Breast epithelium (tissue), 4 donors: Measurements from ENCODE around the gene AMER3. TPM values are rescaled to one million over a fixed set of nuclear protein-coding genes. Genes with fewer than 3 reads are reported as not detected.

Experiments used
- DNase-seq, 2 donors: peaks; one replicate each; pipeline ENCODE4 v3.0.0-alpha.2; 2019; ENCODE audit warnings: low spot score in 2 of 2
- H3K27ac ChIP-seq, 2 donors: fragments of 200-600 bp; sonication (generic) in 1 of 2; one replicate each; pipeline ENCODE4 v1.5.1; 2016 to 2019; ENCODE audit warnings: mild to moderate bottlenecking in 1 of 2
- H3K27me3 ChIP-seq, 2 donors: fragments of 200-600 bp; sonication (generic) in 1 of 2; one replicate each; pipeline versions ENCODE4 v1.5.1 to v1.6.0; 2017 to 2019; ENCODE audit warnings: control low read depth in 1 of 2, mild to moderate bottlenecking in 1 of 2
- H3K36me3 ChIP-seq: fragments of 200-600 bp; one replicate; pipeline ENCODE4 v1.5.1; 2019
- H3K4me1 ChIP-seq, 2 donors: fragments of 200-600 bp; sonication (generic); one replicate each; pipeline ENCODE4 v1.5.1; 2016 to 2019; ENCODE audit warnings: control low read depth in 1 of 2
- H3K4me3 ChIP-seq, 3 donors: fragments of 200-600 bp; sonication (generic); 1 replicate in 2 of 3; 2 replicates in 1 of 3; pipeline ENCODE4 v1.5.1; 2016 to 2019; ENCODE audit warnings: mild to moderate bottlenecking in 3 of 3, moderate library complexity in 2 of 3
- H3K9me3 ChIP-seq, 2 donors: fragments of 200-600 bp; sonication (generic) in 1 of 2; one replicate each; pipeline ENCODE4 v1.5.1; 2016 to 2019; ENCODE audit warnings: control low read depth in 1 of 2
- POLR2A ChIP-seq: fragments of 450-650 bp; IDR thresholded peaks from one replicate; pipeline ENCODE4 v1.6.1; 2016; ENCODE audit warnings: antibody characterized with exemption, mild to moderate bottlenecking, moderate library complexity
- POLR2AphosphoS5 ChIP-seq, 3 donors: sonication (generic); formaldehyde crosslinking; IDR thresholded peaks; one replicate each; pipeline ENCODE4 v1.6.1; 2017; ENCODE audit warnings: antibody characterized with exemption in 3 of 3
- intact Hi-C: fragments of 100-400 bp; cut with DNase I; formaldehyde crosslinking; loops from one replicate; pipeline ENCODE4 v1.15.1; 2023; ENCODE audit warnings: low total_unique reads
- total RNA-seq, 3 donors: library from RNA; depleted of rRNA; stranded (reverse); fragments of >200 nt; gene quantifications; one replicate each; pipeline ENCODE4 v1.1.0, GENCODE V29; 2016
- TF ChIP-seq, protein P1 (sequence below), 3 donors: fragments of 450-650 bp; IDR thresholded peaks; one replicate each; pipeline ENCODE4 v1.5.1; 2016 to 2017; ENCODE audit warnings: antibody characterized with exemption in 3 of 3, mild to moderate bottlenecking in 3 of 3, moderate library complexity in 3 of 3

The AMER3 gene
- total RNA-seq, 3 donors from 2014 or later, result not detected

DNA sequence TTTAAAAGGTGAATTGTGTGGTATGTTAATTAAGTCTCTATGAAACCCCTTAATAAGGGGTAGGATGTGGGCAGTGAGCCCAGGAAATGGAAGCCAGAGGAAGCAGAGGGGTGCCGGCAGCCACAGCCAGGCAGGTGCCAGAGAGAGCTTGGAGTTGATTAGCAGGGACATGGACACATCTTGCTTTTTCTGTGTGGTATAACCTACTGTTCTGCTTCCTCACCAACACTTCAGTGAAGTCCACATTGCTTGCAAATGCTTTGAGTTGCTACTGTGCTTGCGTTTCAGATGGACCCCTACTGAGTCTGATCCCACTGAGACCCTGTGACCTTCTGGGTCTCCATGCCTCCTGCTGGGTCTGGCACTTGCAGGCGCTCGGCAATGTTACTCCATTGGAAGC lies 51.0 kb downstream of the AMER3 start:
- intact Hi-C loops, result no loop called here
- DNase-seq, result no peak
- Histone ChIP-seq H3K27me3 (no peaks in the 10 kb centered on the region), H3K4me3 (no peak overlapping the region), H3K27ac (no peak overlapping the region), H3K4me1 (no peaks in the 10 kb centered on the region), H3K9me3 (no peaks in the 10 kb centered on the region), H3K36me3 (no peaks in the 10 kb centered on the region)
- TF ChIP-seq POLR2AphosphoS5 (IDR thresholded peaks at IDR 0.05), result no peak
- TF ChIP-seq POLR2A, result no peak
- TF ChIP-seq, protein P1, sequence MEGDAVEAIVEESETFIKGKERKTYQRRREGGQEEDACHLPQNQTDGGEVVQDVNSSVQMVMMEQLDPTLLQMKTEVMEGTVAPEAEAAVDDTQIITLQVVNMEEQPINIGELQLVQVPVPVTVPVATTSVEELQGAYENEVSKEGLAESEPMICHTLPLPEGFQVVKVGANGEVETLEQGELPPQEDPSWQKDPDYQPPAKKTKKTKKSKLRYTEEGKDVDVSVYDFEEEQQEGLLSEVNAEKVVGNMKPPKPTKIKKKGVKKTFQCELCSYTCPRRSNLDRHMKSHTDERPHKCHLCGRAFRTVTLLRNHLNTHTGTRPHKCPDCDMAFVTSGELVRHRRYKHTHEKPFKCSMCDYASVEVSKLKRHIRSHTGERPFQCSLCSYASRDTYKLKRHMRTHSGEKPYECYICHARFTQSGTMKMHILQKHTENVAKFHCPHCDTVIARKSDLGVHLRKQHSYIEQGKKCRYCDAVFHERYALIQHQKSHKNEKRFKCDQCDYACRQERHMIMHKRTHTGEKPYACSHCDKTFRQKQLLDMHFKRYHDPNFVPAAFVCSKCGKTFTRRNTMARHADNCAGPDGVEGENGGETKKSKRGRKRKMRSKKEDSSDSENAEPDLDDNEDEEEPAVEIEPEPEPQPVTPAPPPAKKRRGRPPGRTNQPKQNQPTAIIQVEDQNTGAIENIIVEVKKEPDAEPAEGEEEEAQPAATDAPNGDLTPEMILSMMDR (IDR thresholded peaks at IDR 0.05), result no peak

DNA sequence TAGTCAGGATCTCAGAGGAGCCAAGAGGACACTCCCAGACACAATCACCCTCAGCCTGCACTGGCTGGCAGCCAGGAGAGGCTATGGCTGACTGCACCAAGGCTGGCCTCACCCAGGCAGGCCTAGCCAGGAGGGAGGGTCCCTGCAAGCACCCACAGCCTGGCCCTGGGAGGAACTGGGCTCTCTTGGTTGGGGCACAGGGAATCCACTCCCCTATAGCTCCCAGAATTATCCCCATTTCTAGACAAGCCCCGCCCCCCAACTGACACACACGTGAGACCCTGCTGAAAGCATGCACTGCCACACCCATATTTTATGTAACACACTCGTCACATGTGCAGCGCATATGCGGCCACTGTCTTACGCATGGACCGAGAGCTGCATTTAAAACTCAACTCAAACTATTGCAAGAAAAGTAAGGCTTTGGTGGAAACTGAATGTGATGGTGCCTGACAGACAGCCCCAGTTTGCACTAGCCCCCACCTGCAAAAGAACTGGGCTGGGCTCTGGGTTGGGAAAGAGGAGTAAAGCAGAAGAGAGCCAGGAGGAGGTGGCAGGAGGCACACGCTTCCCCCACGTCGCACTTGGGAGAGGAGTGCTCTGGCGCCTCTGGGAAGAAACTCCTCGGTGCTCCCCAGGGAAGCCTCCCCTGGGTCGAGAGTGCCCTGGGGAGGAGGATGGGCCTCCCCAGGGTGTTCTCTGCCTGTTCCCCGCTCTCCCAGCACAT lies 52.5 kb downstream of the AMER3 start:
- Histone ChIP-seq H3K27me3 (no peaks in the 10 kb centered on the region), H3K4me1 (no peaks in the 10 kb centered on the region), H3K27ac (no peak overlapping the region), H3K9me3 (no peaks in the 10 kb centered on the region), H3K36me3 (no peaks in the 10 kb centered on the region), H3K4me3 (no peak overlapping the region)
- no peak for DNase-seq
- TF ChIP-seq POLR2A, result no peak
- TF ChIP-seq, protein P1 (IDR thresholded peaks at IDR 0.05), result no peak
- no peak for TF ChIP-seq POLR2AphosphoS5 (IDR thresholded peaks at IDR 0.05)
- intact Hi-C loops, result no loop called here

DNA sequence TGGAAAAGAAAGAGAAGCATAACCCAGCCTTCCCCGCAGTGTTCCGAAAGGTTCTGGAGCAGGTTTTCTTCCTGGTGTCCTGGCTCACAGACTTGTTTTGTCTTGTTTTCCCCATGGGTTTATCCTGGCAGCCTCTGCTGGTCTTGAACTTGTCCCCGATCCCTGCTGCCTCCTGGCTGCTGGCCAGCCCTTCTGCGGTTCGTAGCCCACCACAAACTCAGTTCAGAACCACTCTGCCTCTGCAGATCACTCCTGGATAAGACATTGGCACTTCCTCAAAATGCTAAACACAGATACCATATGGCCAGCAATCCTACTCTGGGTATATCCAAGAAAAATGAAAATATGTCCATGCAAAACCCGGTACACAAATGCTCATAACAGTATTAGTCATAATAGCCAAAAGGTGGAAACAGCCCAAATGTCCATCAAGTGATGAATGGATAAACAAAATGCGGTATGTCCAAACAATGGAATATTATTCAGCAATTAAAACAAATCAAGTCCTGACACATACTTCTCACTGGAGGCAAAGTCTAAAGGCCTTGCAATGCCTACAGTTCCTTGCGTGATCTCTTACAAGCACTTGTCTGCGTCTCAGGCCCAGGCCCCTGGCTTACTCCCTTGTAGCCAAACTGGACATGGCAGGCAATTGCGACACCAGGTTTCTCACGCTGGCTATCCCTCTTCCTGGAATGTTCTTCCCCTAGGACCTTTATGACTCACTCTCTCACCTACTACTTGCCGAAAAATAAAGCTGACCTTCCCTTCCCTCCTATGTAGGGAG lies 53.3 kb downstream of the AMER3 start:
- TF ChIP-seq, protein P1 (IDR thresholded peaks at IDR 0.05), result no peak
- TF ChIP-seq POLR2AphosphoS5 (IDR thresholded peaks at IDR 0.05), result no peak
- no peak for TF ChIP-seq POLR2A
- no peak overlapping the region for H3K27ac ChIP-seq
- intact Hi-C loops, result no loop called here

DNA sequence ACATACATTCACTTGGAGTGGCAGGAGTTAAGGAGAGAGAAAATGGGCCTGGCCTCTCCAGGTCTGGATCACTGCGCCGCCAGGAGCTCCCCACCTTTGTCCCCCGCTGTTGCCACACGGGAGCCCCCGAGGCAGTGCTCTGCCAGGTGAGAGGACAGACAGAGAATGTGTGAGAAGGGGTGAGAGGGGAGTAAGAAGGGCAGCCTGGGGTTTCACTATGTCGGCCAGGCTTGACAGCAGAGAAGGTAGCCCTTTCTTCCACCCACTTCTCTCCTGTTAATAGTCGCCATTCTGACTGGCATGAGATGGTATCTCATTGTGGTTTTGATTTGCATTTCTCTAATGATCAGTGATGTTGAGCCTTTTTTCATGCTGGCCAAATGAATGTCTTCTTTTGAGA lies 55.1 kb downstream of the AMER3 start:
- Histone ChIP-seq H3K27me3 (no peaks in the 10 kb centered on the region), H3K4me1 (no peaks in the 10 kb centered on the region), H3K27ac (no peak overlapping the region), H3K36me3 (no peaks in the 10 kb centered on the region), H3K4me3 (no peak overlapping the region), H3K9me3 (no peaks in the 10 kb centered on the region)
- intact Hi-C loops, result no loop called here
- TF ChIP-seq POLR2AphosphoS5 (IDR thresholded peaks at IDR 0.05), result no peak
- TF ChIP-seq, protein P1 (IDR thresholded peaks at IDR 0.05), result no peak
- TF ChIP-seq POLR2A, result no peak
- no peak for DNase-seq

More for the DNA sequence above, 53.3 kb downstream of the AMER3 start:
- Histone ChIP-seq H3K27me3 (no peaks in the 10 kb centered on the region), H3K9me3 (no peaks in the 10 kb centered on the region), H3K4me1 (no peaks in the 10 kb centered on the region), H3K4me3 (no peak overlapping the region), H3K36me3 (no peaks in the 10 kb centered on the region)
- no peak for DNase-seq

DNA sequence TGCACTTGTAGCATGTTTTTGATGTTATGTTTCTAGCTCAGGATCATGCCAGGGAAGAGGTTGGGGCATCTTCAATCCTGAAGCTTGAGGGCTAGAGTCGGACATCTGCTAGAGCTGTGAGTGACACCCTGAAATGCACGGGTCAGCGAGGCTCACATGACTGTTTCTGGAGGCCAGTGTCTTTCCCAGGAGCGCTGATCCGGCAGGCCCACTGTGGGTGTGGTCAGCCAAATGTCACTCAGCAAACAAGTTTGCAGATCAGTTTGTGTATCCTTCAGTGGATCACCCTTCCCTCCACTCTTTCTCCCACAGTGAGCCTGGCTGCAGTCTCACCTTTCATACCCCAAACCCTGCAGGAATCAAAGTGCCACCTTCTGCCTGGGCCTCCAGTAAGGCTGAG lies 58.4 kb downstream of the AMER3 start:
- Histone ChIP-seq H3K36me3 (no peaks in the 10 kb centered on the region), H3K4me3 (no peak overlapping the region), H3K4me1 (no peaks in the 10 kb centered on the region), H3K9me3 (no peaks in the 10 kb centered on the region), H3K27ac (no peak overlapping the region), H3K27me3 (no peaks in the 10 kb centered on the region)
- intact Hi-C loops, result no loop called here
- DNase-seq, result no peak
- TF ChIP-seq POLR2A (no peak), POLR2AphosphoS5 (IDR thresholded peaks at IDR 0.05) (no peak)
- TF ChIP-seq, protein P1 (IDR thresholded peaks at IDR 0.05), result no peak
